ENCODE data around the gene TTLL5. TPM values are rescaled to one million over a fixed set of nuclear protein-coding genes. Genes with fewer than 3 reads are reported as not detected.

TTLL5 gene
- total RNA-seq, 1 experiment from 2014 or later = 34.7 TPM

DNA sequence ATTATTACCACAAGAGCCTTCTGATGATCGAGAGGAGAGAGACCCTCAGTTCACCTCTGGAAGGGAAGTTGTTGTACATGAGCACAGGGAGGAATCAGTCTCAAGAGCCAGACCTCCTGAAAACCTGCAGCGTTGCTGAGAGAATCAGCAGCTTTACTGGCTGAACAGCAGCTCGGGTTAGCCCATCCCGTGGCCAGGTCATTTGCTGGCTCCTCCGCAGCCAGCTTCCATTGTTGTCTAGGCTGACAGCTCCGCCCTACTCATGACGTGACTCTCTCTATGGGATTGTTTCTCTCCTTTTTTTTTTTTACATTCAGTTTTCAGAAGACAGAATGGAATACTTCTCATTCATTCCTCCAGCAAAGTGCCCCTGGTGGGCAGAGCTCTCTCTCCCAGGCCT, 250.8 kb downstream of the TTLL5 start:
- BruUV-seq (replicated peaks) = no TSS peak
- Histone ChIP-seq H2AFZ (ENCODE audit: low read length) (no peak overlapping the region), H3K79me2 (ENCODE audit: low read length) (no peaks in the 10 kb centered on the region), H3K9ac (ENCODE audit: low read length) (no peak overlapping the region), H3K9me2 (replicated peaks; ENCODE audit: low read length) (no peaks in the 10 kb centered on the region), H3F3A (ENCODE audit: low read length, unreplicated experiment) (no peaks in the 10 kb centered on the region), H4K20me1 (ENCODE audit: low read length) (no peaks in the 10 kb centered on the region), H3K4me1 (ENCODE audit: insufficient read depth, low read length) (peaks cover 9% of the 10 kb centered on the region; the same call in 1 of the 2 replicates), H3K36me3 (ENCODE audit: low read depth, low read length) (no peaks in the 10 kb centered on the region), H3K4me3 (ENCODE audit: low read length) (no peak overlapping the region), H3K27ac (ENCODE audit: low read length) (no peak overlapping the region), H3K9me3 (ENCODE audit: low read length) (no peaks in the 10 kb centered on the region), H3K4me2 (ENCODE audit: low read length) (no peak overlapping the region), H3K27me3 (ENCODE audit: low read length) (no peaks in the 10 kb centered on the region)
- no peak for DNase-seq
- ATAC-seq = no peak
- ChIA-PET POLR2A (ENCODE audit: unreplicated experiment) (no interaction called here), CTCF (no interaction called here)
- TF ChIP-seq, protein P1, sequence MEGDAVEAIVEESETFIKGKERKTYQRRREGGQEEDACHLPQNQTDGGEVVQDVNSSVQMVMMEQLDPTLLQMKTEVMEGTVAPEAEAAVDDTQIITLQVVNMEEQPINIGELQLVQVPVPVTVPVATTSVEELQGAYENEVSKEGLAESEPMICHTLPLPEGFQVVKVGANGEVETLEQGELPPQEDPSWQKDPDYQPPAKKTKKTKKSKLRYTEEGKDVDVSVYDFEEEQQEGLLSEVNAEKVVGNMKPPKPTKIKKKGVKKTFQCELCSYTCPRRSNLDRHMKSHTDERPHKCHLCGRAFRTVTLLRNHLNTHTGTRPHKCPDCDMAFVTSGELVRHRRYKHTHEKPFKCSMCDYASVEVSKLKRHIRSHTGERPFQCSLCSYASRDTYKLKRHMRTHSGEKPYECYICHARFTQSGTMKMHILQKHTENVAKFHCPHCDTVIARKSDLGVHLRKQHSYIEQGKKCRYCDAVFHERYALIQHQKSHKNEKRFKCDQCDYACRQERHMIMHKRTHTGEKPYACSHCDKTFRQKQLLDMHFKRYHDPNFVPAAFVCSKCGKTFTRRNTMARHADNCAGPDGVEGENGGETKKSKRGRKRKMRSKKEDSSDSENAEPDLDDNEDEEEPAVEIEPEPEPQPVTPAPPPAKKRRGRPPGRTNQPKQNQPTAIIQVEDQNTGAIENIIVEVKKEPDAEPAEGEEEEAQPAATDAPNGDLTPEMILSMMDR (conservative IDR thresholded peaks at IDR 0.05; ENCODE audit: low read depth, low read length) = no peak
- TF ChIP-seq EZH2 (IDR thresholded peaks at IDR 0.05; ENCODE audit: low read length, unreplicated experiment) (no peak), EZH2phosphoT487 (IDR thresholded peaks at IDR 0.05; ENCODE audit: borderline replicate concordance, low read length) (no peak)
- intact Hi-C loops (cut with micrococcal nuclease) = no loop called here

DNA sequence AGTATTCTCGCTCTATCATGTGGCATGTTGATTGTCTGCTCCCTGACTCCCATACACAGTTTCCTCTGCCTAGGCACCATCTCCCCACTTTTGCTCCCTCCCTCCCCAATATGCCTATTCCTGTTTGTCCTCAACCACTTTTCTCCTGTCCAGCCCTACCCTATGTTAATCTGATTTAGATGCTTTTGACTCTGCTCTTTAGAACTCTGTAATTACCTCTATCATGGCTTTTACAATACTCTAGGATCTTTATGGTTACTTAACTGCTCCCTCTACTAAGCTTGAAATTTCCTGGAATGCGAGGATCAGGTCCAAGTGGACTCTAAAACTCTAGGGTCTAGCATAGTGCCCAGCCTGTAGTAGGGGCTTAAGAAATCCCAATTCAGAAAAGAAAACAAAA, 252.1 kb downstream of the TTLL5 start:
- H3K9me2 ChIP-seq (replicated peaks; ENCODE audit: low read length) = no peaks in the 10 kb centered on the region
- no peak for ATAC-seq
- no peak overlapping the region for H3K27ac ChIP-seq (ENCODE audit: low read length)
- H3K4me2 ChIP-seq (ENCODE audit: low read length) = no peak overlapping the region
- H3K4me1 ChIP-seq (ENCODE audit: insufficient read depth, low read length) = peaks cover 9% of the 10 kb centered on the region; the same call in 1 of the 2 replicates
- no peaks in the 10 kb centered on the region for H3F3A ChIP-seq (ENCODE audit: low read length, unreplicated experiment)
- H3K79me2 ChIP-seq (ENCODE audit: low read length) = no peaks in the 10 kb centered on the region
- H3K4me3 ChIP-seq (ENCODE audit: low read length) = no peak overlapping the region
- H3K27me3 ChIP-seq (ENCODE audit: low read length) = no peaks in the 10 kb centered on the region
- CTCF ChIA-PET = no interaction called here
- H4K20me1 ChIP-seq (ENCODE audit: low read length) = no peaks in the 10 kb centered on the region
- TF ChIP-seq, protein P1 (conservative IDR thresholded peaks at IDR 0.05; ENCODE audit: low read depth, low read length) = no peak
- TF ChIP-seq EZH2phosphoT487 (IDR thresholded peaks at IDR 0.05; ENCODE audit: borderline replicate concordance, low read length) = no peak
- no peak for TF ChIP-seq EZH2 (IDR thresholded peaks at IDR 0.05; ENCODE audit: low read length, unreplicated experiment)
- BruUV-seq (replicated peaks) = no TSS peak
- H3K9ac ChIP-seq (ENCODE audit: low read length) = no peak overlapping the region
- no peaks in the 10 kb centered on the region for H3K9me3 ChIP-seq (ENCODE audit: low read length)
- no peaks in the 10 kb centered on the region for H3K36me3 ChIP-seq (ENCODE audit: low read depth, low read length)
- POLR2A ChIA-PET (ENCODE audit: unreplicated experiment) = no interaction called here
- DNase-seq = no peak
- intact Hi-C loops (cut with micrococcal nuclease) = no loop called here
- no peak overlapping the region for H2AFZ ChIP-seq (ENCODE audit: low read length)

DNA sequence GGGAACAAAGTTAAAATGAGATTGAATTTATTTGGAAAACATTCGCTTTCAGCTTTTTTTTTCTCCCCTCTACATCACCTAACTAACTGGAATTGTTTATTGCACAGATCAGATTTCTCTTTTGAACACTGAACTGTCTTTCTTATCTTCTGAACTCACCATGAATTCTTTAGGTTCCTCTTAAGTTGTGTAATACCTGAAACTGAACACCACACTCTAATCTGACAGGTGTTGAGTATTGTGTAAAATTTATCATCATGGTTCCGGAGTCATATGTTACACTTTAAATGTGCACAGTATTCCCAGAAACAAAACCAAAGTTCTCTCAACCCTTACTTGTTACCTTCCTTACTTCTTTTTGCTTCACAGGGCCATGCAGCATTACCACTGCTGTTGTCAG, 254.0 kb downstream of the TTLL5 start:
- no peaks in the 10 kb centered on the region for H3K36me3 ChIP-seq (ENCODE audit: low read depth, low read length)
- no peak for DNase-seq
- no TSS peak for BruUV-seq (replicated peaks)
- no peaks in the 10 kb centered on the region for H4K20me1 ChIP-seq (ENCODE audit: low read length)
- no peaks in the 10 kb centered on the region for H3K27me3 ChIP-seq (ENCODE audit: low read length)
- TF ChIP-seq EZH2phosphoT487 (IDR thresholded peaks at IDR 0.05; ENCODE audit: borderline replicate concordance, low read length) = no peak
- no peaks in the 10 kb centered on the region for H3F3A ChIP-seq (ENCODE audit: low read length, unreplicated experiment)
- no peak overlapping the region for H3K4me2 ChIP-seq (ENCODE audit: low read length)
- H3K4me3 ChIP-seq (ENCODE audit: low read length) = no peak overlapping the region
- H3K9me2 ChIP-seq (replicated peaks; ENCODE audit: low read length) = no peaks in the 10 kb centered on the region
- H3K9me3 ChIP-seq (ENCODE audit: low read length) = no peaks in the 10 kb centered on the region
- H3K4me1 ChIP-seq (ENCODE audit: insufficient read depth, low read length) = peaks cover 4% of the 10 kb centered on the region; the same call in 1 of the 2 replicates
- intact Hi-C loops (cut with micrococcal nuclease) = no loop called here
- H3K27ac ChIP-seq (ENCODE audit: low read length) = no peak overlapping the region
- no peak overlapping the region for H2AFZ ChIP-seq (ENCODE audit: low read length)
- CTCF ChIA-PET = no interaction called here
- no peak overlapping the region for H3K9ac ChIP-seq (ENCODE audit: low read length)
- ATAC-seq = no peak
- POLR2A ChIA-PET (ENCODE audit: unreplicated experiment) = no interaction called here
- no peaks in the 10 kb centered on the region for H3K79me2 ChIP-seq (ENCODE audit: low read length)

Measured in PC-3 (cell line).